SU-DHL-6 (cell line): Measurements from ENCODE around the gene GAPDHS.

Experiments
- EZH2phosphoT487 ChIP-seq: fragments of 200-600 bp; sonication (generic), shearing (Covaris generic); conservative IDR thresholded peaks from 2 replicates; pipeline ENCODE4 v1.6.1; 2018; ENCODE audit warnings: mild to moderate bottlenecking, antibody characterized with exemption, low read length, moderate library complexity, mixed read lengths
- TF ChIP-seq, protein P1 (sequence below): fragments of 200-600 bp; sonication (generic); IDR thresholded peaks from one replicate; pipeline ENCODE4 v1.5.1; 2017; ENCODE audit warnings: antibody characterized with exemption, mild to moderate bottlenecking, low read length, moderate library complexity; ENCODE audit not compliant: insufficient read depth, poor library complexity, severe bottlenecking

DNA sequence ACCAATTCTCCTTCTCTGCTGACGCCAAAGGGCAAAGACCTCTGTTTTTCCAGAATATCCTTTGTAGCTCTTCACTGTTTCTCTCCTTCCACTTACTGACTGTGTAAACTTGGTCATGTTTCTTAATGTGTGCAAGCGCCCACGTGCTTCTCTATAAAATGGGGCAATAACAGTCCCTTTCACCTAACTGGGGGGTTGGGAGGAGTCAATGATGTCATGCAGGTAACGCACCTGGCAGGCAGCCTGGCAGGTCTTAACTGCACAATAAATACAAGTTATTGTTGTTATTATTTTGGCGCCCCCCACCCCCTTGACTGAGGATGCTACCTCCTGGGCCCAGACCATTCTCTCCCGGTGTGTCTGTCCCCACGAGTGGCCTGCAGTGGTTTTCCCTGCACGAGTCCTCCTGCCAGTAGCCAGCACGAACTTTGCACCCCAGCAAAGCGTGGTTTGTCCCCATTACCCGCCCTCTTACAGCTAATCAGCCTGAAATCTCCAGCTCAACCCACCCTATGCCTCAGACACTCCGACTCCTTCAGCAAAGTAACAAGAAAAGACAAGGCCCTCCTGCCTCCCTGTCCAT is 10.4 kb upstream of the GAPDHS start:
- TF ChIP-seq, protein P1, sequence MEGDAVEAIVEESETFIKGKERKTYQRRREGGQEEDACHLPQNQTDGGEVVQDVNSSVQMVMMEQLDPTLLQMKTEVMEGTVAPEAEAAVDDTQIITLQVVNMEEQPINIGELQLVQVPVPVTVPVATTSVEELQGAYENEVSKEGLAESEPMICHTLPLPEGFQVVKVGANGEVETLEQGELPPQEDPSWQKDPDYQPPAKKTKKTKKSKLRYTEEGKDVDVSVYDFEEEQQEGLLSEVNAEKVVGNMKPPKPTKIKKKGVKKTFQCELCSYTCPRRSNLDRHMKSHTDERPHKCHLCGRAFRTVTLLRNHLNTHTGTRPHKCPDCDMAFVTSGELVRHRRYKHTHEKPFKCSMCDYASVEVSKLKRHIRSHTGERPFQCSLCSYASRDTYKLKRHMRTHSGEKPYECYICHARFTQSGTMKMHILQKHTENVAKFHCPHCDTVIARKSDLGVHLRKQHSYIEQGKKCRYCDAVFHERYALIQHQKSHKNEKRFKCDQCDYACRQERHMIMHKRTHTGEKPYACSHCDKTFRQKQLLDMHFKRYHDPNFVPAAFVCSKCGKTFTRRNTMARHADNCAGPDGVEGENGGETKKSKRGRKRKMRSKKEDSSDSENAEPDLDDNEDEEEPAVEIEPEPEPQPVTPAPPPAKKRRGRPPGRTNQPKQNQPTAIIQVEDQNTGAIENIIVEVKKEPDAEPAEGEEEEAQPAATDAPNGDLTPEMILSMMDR, result no peak
- no peak for TF ChIP-seq EZH2phosphoT487
